HCT116 (cell line): ENCODE data around the gene PEF1. TPM values are rescaled to one million over a fixed set of nuclear protein-coding genes. Genes with fewer than 3 reads are reported as not detected.

Source experiments
- ATAC-seq: fragments of 200-7000 bp; cut with Tn5 transposase; 2 replicates; pipeline ENCODE4 v1.9.1; 2020; ENCODE audit warnings: mild to moderate bottlenecking, moderate library complexity
- BruUV-seq: library from RNA; stranded (reverse); fragments of 400-500 nt; replicated peaks from 2 replicates; lab custom pipeline; 2021; lab: Mats Ljungman, UMichigan
- CTCF ChIA-PET: fragments of 300-600 bp; sonication (Branson Sonifier 250); formaldehyde crosslinking; loops from one replicate; lab custom pipeline; 2021; ENCODE audit warnings: antibody characterized with exemption; lab: Charles Lee
- POLR2A ChIA-PET: fragments of 300-600, 350-600 bp; sonication (Branson Sonifier 250); formaldehyde crosslinking; loops from one replicate; lab custom pipeline; 2021; ENCODE audit warnings: antibody characterized with exemption; lab: Charles Lee
- RAD21 ChIA-PET, 2 experiments: fragments of 300-600 bp; sonication (Branson Sonifier 250); formaldehyde crosslinking; loops; one replicate each; lab custom pipeline; 2023; ENCODE audit warnings: low total read pairs in 2 of 2; ENCODE audit not compliant: uncharacterized antibody in 2 of 2, unreplicated experiment in 2 of 2, low non-redundant PET in 1 of 2; lab: Charles Lee
- DNase-seq: peaks from one replicate; pipeline ENCODE4 v3.0.0-alpha.2; 2010; ENCODE audit warnings: low read depth, low spot score
- H2AFZ ChIP-seq: fragments of 200-600 bp; shearing (Covaris generic), sonication (generic); 2 replicates; pipeline ENCODE4 v1.6.1; 2017; ENCODE audit warnings: low read depth, mixed run types, mixed read lengths, antibody characterized with exemption, low read length; ENCODE audit not compliant: poor library complexity, severe bottlenecking
- H3K27ac ChIP-seq: 2 replicates; pipeline ENCODE4 v1.5.1; 2012; ENCODE audit warnings: low read depth, low read length
- H3K27me3 ChIP-seq: fragments of 200-600 bp; sonication (generic); 2 replicates; pipeline ENCODE4 v1.6.1; 2016; ENCODE audit warnings: mixed run types, low read length, mixed read lengths; ENCODE audit not compliant: insufficient read depth
- H3K36me3 ChIP-seq, 2 experiments: fragments of 200-500 bp in 1 of 2; fragments of 200-600 bp in 1 of 2; sonication (Bioruptor generic) in 1 of 2; sonication (generic) in 1 of 2; 2 replicates each; pipeline versions ENCODE4 v1.5.1 to v1.6.1; 2014 to 2016; ENCODE audit warnings: low read length in 2 of 2, inconsistent platforms in 1 of 2, mixed read lengths in 1 of 2, mixed run types in 1 of 2; ENCODE audit not compliant: insufficient read depth in 2 of 2, control insufficient read depth in 1 of 2
- H3K4me1 ChIP-seq, 2 experiments: fragments of 200-600 bp in 1 of 2; sonication (generic) in 1 of 2; 2 replicates each; pipeline versions ENCODE4 v1.5.1 to v1.6.1; 2012 to 2017; ENCODE audit warnings: low read length in 2 of 2, inconsistent platforms in 1 of 2, mild to moderate bottlenecking in 1 of 2, mixed read lengths in 1 of 2, mixed run types in 1 of 2, moderate library complexity in 1 of 2; ENCODE audit not compliant: insufficient read depth in 2 of 2, control insufficient read depth in 1 of 2
- H3K4me2 ChIP-seq: fragments of 200-600 bp; sonication (generic); 2 replicates; pipeline ENCODE4 v1.6.1; 2017; ENCODE audit warnings: mixed run types, low read length, mixed read lengths
- H3K4me3 ChIP-seq, 2 experiments: fragments of 200-600 bp in 1 of 2; sonication (generic) in 1 of 2; replicated peaks in 1 of 2; 2 replicates each; pipeline ENCODE4 v1.5.1; 2011 to 2016; ENCODE audit warnings: low read length in 2 of 2, control low read depth in 1 of 2, low read depth in 1 of 2, mild to moderate bottlenecking in 1 of 2, mixed read lengths in 1 of 2, mixed run types in 1 of 2
- H3K79me2 ChIP-seq: fragments of 200-600 bp; sonication (generic); 2 replicates; pipeline ENCODE4 v1.6.1; 2017; ENCODE audit warnings: mild to moderate bottlenecking, mixed run types, low read length, moderate library complexity, mixed read lengths; ENCODE audit not compliant: insufficient read depth
- H3K9ac ChIP-seq: fragments of 200-600 bp; sonication (generic); 2 replicates; pipeline ENCODE4 v1.6.1; 2016; ENCODE audit warnings: low read length, mixed read lengths
- H3K9me2 ChIP-seq: fragments of 200-600 bp; sonication (generic), shearing (Covaris generic); 2 replicates; pipeline ENCODE4 v1.6.1; 2017; ENCODE audit warnings: mixed run types, mild to moderate bottlenecking, moderate library complexity; ENCODE audit not compliant: insufficient read depth
- H3K9me3 ChIP-seq, 2 experiments: fragments of 200-500 bp in 1 of 2; fragments of 200-600 bp in 1 of 2; sonication (Bioruptor generic) in 1 of 2; sonication (generic) in 1 of 2; 2 replicates each; pipeline ENCODE4 v1.6.1; 2014 to 2017; ENCODE audit warnings: low read length in 2 of 2, mixed read lengths in 2 of 2, inconsistent platforms in 1 of 2, low read depth in 1 of 2, mild to moderate bottlenecking in 1 of 2, mixed run types in 1 of 2, moderate library complexity in 1 of 2; ENCODE audit not compliant: control insufficient read depth in 1 of 2, insufficient read depth in 1 of 2
- H4K20me1 ChIP-seq: fragments of 200-600 bp; sonication (generic), shearing (Covaris generic); 2 replicates; pipeline ENCODE4 v1.6.1; 2017; ENCODE audit warnings: mixed run types, mild to moderate bottlenecking, moderate library complexity; ENCODE audit not compliant: insufficient read depth
- ATF3 ChIP-seq: IDR thresholded peaks from 2 replicates; pipeline ENCODE4 v1.6.1; 2012
- CBX3 ChIP-seq: IDR thresholded peaks from 2 replicates; pipeline ENCODE4 v1.6.1; 2012; ENCODE audit warnings: low read depth
- CEBPB ChIP-seq: IDR thresholded peaks from 2 replicates; pipeline ENCODE4 v1.6.1; 2012; ENCODE audit warnings: low read depth
- CTCF ChIP-seq, 3 experiments: fragments of 200-600 bp in 1 of 3; sonication (generic) in 1 of 3; IDR thresholded peaks in 2 of 3; conservative IDR thresholded peaks in 1 of 3; 2 replicates each; pipeline ENCODE4 v1.5.1; 2012 to 2017; ENCODE audit warnings: low read depth in 2 of 3, low read length in 2 of 3, antibody characterized with exemption in 1 of 3, borderline replicate concordance in 1 of 3, control low read depth in 1 of 3, mild to moderate bottlenecking in 1 of 3, mixed read lengths in 1 of 3, mixed run types in 1 of 3, moderate library complexity in 1 of 3; ENCODE audit not compliant: insufficient read depth in 1 of 3
- EGR1 ChIP-seq: IDR thresholded peaks from 2 replicates; pipeline ENCODE4 v1.6.1; 2012; ENCODE audit warnings: low read depth
- EZH2 ChIP-seq: fragments of 200-600 bp; sonication (generic); IDR thresholded peaks from 2 replicates; pipeline ENCODE4 v1.6.1; 2017; ENCODE audit warnings: antibody characterized with exemption, mixed run types
- EZH2phosphoT487 ChIP-seq: fragments of 200-600 bp; IDR thresholded peaks from 2 replicates; pipeline ENCODE4 v1.6.1; 2018; ENCODE audit warnings: antibody characterized with exemption, borderline replicate concordance
- FOSL1 ChIP-seq: IDR thresholded peaks from 2 replicates; pipeline ENCODE4 v1.6.1; 2012; ENCODE audit warnings: low read depth
- JUND ChIP-seq: IDR thresholded peaks from 2 replicates; pipeline ENCODE4 v1.6.1; 2012
- MAX ChIP-seq: IDR thresholded peaks from 2 replicates; pipeline ENCODE4 v1.6.1; 2012
- POLR2A ChIP-seq: IDR thresholded peaks from 2 replicates; pipeline ENCODE4 v1.7.0; 2011; ENCODE audit warnings: borderline replicate concordance; ENCODE audit not compliant: insufficient read depth, insufficient read length; ENCODE audit errors: extremely low read depth
- RAD21 ChIP-seq: IDR thresholded peaks from 2 replicates; pipeline ENCODE4 v1.6.1; 2012; ENCODE audit warnings: low read depth, mild to moderate bottlenecking
- REST ChIP-seq: IDR thresholded peaks from 2 replicates; pipeline ENCODE4 v1.6.1; 2012; ENCODE audit warnings: low read depth
- SIN3A ChIP-seq: IDR thresholded peaks from 2 replicates; pipeline ENCODE4 v1.6.1; 2012; ENCODE audit warnings: low read depth
- SRF ChIP-seq: IDR thresholded peaks from 2 replicates; pipeline ENCODE4 v1.6.1; 2012; ENCODE audit warnings: low read depth
- TCF7L2 ChIP-seq: IDR thresholded peaks from 2 replicates; pipeline ENCODE4 v1.7.0; 2011; ENCODE audit warnings: borderline replicate concordance, inconsistent platforms; ENCODE audit not compliant: insufficient read depth, insufficient read length; ENCODE audit errors: extremely low read depth
- ZBTB33 ChIP-seq: IDR thresholded peaks from 2 replicates; pipeline ENCODE4 v1.6.1; 2011; ENCODE audit warnings: mild to moderate bottlenecking, low read length, moderate library complexity; ENCODE audit not compliant: insufficient replicate concordance; ENCODE audit errors: extremely low read depth
- ZFX ChIP-seq: fragments of 450-650 bp; IDR thresholded peaks from 2 replicates; pipeline ENCODE4 v1.6.1; 2017
- ZNF274 ChIP-seq: fragments of 200-500 bp; sonication (Bioruptor generic); IDR thresholded peaks from 2 replicates; pipeline ENCODE4 v1.6.1; 2014; ENCODE audit warnings: mild to moderate bottlenecking, low read depth, low read length, inconsistent platforms
- intact Hi-C: fragments of 100-400 bp; cut with micrococcal nuclease; formaldehyde crosslinking; loops from 2 replicates; pipeline ENCODE4 v1.10.0; 2022
- total RNA-seq: library from RNA; stranded (reverse); gene quantifications from one replicate; pipeline ENCODE4 v1.2.1, GENCODE V29; 2021; ENCODE audit not compliant: unreplicated experiment

The PEF1 gene
- total RNA-seq, 1 experiment from 2014 or later: 37.6 TPM

- no peak overlapping the region for H3K4me2 ChIP-seq
- RAD21 ChIA-PET: no interaction called here
- H3K9ac ChIP-seq: no peak overlapping the region
- no peak overlapping the region for H3K4me3 ChIP-seq
- intact Hi-C loops: no loop called here
- H2AFZ ChIP-seq: no peak overlapping the region
- H3K9me3 ChIP-seq: no peaks in the 10 kb centered on the region
- H3K79me2 ChIP-seq: peaks cover 42% of the 10 kb centered on the region
- no peaks in the 10 kb centered on the region for H4K20me1 ChIP-seq
- peaks cover 0 to 31% of the 10 kb centered on the region in 2 experiments; a peak in 1 of 4 replicates for H3K36me3 ChIP-seq
- no peaks in the 10 kb centered on the region for H3K27me3 ChIP-seq
- peaks cover 30 to 64% of the 10 kb centered on the region in 2 experiments for H3K4me1 ChIP-seq
- TF ChIP-seq TCF7L2 (no peak), JUND (no peak), ZNF274 (no peak), SIN3A (no peak), CBX3 (no peak), SRF (no peak), EGR1 (no peak), EZH2 (no peak), RAD21 (no peak), CTCF (IDR thresholded peaks at IDR 0.05 in 2 of 3, conservative IDR thresholded peaks at IDR 0.05 in 1 of 3; ENCODE audit: borderline replicate concordance in 1 of 3, insufficient read depth in 1 of 3, low read depth in 2 of 3, low read length in 2 of 3) (no peak), EZH2phosphoT487 (no peak), ATF3 (no peak), FOSL1 (no peak), POLR2A (no peak), ZBTB33 (no peak), MAX (no peak), CEBPB (no peak), ZFX (no peak), REST (no peak)
- TF ChIP-seq, all 23 proteins: peak for 0
- ChIA-PET POLR2A (no interaction called here), CTCF (no interaction called here)
- DNase-seq (no peak), ATAC-seq (no peak)
- H3K27ac ChIP-seq: no peak overlapping the region
- H3K9me2 ChIP-seq: no peaks in the 10 kb centered on the region
- no TSS peak for BruUV-seq
These were observed 62.6 kb downstream of the PEF1 start for GRCh38 chr1:31581821-31582810.
